NCI-H1417 (cell line): ENCODE results near the gene ADAM10.
"Not testable (repeated sequence)": the region's sequence is repeated elsewhere in the genome, so short reads cannot be mapped to it uniquely, and the experiment has no call there.

Source experiments
- DNase-seq, 3 experiments: peaks; one replicate each; lab custom pipeline; 2025; lab: John Stamatoyannopoulos, UW

Gene ADAM10

DNA sequence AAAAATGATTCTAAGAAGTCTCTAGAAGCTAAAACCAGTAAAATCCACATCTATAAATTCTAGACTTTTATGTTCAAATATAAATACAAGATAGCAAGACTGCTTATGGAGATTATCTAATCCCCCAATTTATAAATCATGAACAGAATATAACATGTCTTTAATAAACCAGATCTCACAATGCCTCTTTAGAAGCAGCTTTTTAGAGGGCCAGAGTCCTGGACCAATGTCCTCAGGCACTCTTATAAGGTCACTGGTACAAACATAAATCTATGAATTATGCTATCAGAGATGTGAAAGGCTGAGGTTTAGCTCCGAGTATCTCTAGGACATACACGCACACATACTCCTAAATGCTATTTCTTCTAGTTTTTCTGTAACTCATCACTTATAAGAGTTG lies 78.3 kb downstream of the ADAM10 start:
- no peak for DNase-seq

GRCh38 chr15:58669108-58669507 lies 80.4 kb downstream of the ADAM10 start:
- peak in 2 of 3 experiments; percentile 45 to 91 for DNase-seq

DNA sequence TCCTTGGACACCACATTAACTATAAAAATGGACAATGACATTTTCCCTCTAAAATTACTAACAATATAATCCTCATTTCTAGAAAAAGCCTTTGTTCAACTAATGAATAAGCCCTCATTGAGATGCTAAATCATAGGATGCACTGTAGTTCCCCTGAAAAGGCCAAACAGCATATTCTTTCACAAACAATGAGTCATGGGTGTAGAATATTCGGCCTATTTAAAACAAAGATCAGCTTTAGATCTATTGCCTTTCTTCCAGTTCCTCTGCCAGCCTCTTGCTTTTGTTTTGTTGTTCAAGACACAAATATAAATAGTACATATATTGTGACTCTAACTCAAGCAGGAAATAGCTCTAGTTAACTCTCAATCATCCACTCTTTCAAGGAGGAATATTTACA lies 82.5 kb downstream of the ADAM10 start:
- no peak for DNase-seq

DNA sequence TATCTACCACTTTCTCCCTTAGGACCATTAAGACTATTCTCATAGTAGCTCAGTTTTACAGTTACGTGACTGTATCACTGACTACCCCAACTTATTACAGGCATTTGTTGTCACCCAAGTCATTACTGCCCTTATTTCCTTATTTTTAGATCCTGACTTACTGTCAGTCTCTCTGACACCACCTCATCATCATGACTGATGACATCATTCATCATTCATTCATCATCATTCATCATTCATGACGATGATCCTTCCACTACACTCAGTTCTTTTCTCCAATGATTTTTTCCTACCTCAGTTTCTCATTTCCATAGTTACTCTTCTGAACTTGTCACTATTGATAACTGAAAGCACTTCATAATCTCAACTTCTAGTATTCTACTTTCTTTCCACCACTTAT lies 83.8 kb downstream of the ADAM10 start:
- DNase-seq: no peak

DNA sequence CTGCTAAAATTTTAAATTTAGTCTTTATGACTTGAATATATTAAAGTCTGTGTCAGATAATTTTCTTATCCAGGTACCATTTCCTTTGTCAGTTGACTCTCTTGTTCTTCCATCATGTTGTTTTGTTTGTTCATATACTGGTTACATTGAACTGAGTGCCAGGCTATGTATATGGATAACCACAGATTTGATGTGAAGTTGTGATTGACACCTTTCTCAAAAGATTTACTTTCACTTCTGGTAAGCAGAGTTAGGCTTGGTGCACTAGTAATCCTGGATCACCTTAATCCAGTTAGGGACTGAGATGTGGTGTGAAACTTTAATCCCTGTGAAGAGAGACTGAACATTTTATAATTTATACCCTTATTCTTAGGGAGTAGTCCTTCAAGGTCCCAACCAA lies 99.4 kb downstream of the ADAM10 start:
- no peak for DNase-seq

- no peak for DNase-seq
These were observed 100.3 kb downstream of the ADAM10 start for GRCh38 chr15:58649175-58649574.

DNA sequence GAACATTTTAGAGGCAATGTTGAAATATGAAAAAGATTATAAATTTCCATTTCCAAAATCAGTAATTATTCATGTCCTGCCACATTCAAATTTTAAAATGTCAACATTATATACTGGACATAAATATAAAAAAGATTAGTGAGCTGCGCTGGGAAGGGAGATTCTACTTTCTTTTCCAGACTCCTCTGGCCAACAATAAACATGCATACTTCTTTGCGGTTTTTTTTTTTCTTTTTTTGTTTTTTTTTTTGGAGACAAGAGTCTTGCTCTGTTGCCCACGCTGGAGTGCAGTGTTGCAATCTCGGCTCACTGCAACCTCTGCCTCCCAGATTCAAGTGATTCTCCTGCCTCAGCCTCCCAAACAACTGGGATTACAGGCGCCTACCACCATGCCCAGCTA lies 105.5 kb downstream of the ADAM10 start:
- no peak for DNase-seq

DNA sequence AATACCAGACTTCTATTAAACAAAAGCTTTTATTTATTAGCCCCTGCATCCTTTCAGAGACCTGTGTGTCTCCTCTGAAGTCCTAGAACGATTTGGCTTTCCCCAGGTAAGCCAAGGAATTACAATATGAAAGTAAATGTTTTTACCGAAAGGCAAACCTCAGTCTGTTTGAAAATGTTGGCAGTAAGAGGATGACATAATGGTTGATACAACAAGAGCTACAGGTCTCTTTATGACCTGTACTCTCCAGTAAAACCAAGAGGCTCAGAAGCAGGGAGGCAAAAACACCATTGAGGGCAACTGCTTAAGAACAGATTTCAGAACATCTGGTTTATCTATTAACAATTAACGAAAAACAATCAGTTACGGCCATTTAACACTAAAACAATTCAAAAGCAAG lies 107.8 kb downstream of the ADAM10 start:
- no peak for DNase-seq

DNA sequence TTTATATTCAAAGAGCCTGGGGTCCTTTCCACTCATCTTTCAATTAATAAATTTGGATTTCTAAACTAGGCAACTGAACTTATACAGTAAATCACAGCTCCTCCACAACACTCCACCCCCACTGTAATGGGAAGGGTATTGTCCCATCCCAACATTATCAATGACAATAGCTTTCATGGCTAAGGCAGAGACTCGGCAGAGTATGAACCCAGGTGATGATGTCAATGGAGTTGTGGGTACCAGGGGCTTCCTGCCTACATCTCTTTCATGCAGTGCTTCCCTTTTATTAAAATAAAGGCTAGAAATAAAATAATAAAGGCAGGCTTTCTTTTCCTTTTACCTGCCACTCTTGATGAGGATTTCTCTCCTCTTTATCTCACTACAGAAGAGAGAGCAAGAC lies 109.5 kb downstream of the ADAM10 start:
- no peak for DNase-seq

- DNase-seq: no peak
These were observed 110.3 kb downstream of the ADAM10 start for GRCh38 chr15:58639002-58639756.

DNA sequence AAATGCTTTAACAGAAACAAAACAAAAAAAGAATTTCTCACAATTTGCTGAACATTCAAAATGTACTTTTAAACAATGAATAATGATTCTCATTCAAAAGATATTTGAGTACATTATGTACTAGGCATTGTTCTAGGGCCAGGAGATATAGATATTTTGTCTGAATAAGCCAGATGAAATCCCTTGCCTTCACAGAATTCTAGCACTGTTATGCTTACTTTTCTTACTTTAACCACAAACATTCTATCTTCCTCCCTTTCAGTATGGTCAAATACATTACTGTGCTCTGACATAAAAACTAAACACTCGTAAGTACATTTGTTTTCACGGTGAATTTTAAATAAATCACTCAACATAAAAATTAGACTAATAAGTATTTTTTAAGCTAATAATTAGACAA lies 116.7 kb downstream of the ADAM10 start:
- DNase-seq: no peak

GRCh38 chr15:58631319-58631718 lies 118.2 kb downstream of the ADAM10 start:
- no peak for DNase-seq

DNA sequence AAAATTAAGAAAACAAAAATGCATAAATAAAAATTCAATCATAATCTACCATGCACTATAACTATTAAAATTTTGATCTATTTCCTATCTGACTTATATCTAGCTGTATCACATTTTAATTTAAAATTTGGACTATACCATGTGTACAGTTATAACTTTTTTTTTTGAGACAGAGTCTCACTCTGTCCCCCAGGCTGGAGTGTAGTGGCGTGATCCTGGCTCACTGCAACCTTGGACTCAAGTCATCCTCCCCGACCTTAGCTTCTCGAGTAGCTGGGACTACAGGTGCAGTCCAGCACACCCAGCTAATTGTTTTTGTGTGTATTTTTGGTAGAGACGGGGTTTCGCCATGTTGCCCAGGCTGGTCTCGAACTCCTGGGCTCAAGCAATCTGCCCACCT lies 119.9 kb downstream of the ADAM10 start:
- no peak for DNase-seq

DNA sequence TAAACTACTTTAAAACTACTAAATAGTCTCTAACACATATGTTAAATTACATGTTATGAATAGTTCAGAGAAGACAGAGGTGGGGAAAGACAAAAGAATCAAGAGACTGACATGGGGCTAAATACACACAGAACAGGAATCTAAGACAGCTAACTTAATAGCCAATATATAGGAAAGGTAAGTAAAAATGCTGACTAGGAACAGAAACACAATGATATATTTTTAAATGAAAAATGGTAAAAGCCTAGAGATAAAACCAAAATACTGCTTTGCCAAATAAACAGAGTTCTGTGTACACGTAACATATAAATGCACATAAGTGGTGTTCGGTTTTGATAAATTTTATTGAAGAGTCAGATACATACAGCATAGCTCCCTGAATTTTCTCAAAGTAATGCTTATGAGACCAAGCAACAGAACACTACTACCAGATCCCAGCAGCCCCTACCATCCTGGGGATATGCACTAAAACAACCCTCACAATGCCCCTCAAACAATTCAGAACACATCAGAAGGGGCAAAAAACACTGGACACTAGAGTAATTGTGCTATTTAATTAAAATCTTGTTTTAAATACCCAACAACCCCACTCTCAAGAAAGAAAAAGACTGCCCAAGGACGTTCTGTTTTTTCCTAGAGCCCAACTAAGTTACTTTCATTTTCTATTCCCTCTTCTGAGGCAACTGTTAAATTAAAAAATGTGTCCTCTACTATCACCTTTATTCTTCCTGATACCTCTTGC lies 121.1 kb downstream of the ADAM10 start:
- DNase-seq: no peak

- no peak for DNase-seq
These were observed 121.8 kb downstream of the ADAM10 start for GRCh38 chr15:58627701-58628100.

DNA sequence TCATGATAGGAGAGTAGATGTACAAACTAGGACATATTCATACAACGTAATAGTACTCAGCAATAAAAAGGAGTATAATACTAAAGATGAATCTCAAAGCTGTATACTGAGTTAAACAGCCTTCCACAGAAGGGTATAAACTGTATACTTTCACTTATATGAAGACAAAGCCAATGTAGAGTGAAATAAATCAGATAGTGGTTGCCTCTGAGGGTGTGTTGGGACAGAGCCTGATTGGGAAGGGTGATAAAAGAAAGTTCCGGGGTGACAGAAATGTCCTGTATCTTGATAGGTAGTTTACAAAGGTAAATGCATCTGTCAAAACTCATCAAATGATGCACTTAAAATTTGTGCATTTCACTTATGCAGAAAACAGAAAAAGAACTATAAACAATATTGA lies 122.5 kb downstream of the ADAM10 start:
- DNase-seq: no peak

DNA sequence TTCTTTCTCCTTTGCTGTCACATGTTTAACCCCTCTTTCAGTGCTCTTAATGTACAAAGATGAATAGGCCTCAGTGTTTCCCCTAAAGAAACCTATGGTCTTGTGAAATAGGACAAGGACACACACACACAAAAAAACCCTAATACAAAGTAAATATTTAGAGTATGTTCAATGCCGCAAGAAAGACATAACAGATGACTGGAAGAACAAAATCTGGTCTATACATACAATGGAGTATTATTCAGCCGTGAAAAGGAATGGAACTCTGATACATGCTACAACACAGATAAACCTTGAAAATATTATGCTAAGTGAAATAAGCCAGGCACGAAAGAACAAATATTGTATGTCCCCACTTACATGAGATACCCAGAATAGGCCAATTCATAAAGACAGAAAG lies 123.1 kb downstream of the ADAM10 start:
- no peak for DNase-seq

DNA sequence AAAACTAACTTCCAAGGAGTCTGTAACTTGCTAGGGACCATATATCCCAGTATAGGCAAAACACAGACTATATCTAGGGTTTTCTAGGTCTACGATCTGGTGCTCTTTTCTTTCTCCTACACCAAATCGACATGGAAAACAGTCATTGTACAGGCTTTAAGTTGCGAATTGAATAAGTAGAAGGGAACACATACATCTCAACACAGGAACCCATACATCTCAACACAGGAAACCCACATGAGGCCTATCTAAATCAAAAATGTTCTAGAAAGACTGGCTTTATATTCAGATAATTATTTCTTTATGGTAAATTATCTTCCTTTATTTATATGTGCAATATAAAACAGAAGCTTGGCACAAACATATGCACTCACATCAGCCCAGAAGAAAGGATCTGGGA lies 126.6 kb downstream of the ADAM10 start:
- DNase-seq: no peak

DNA sequence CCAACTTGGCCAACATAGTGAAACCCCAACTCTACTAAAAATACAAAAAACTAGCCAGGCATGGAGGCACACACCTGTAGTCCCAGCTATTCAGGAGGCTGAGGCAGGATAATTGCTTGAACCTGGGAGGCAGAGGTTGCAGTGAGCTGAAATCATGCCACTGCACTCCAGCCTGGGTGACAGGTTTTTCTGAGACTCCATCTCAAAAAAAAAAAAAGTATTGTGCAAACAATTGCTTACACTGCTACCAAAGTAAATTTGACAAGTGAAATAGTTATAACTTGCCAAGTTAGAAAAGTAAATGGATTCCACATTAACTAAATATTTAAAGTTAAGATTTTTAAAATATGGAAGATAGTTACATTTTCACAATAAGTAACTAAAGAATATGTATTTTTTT lies 129.2 kb downstream of the ADAM10 start:
- DNase-seq: not testable (repeated sequence)

GRCh38 chr15:58616171-58616570 lies 133.3 kb downstream of the ADAM10 start:
- DNase-seq: no peak

DNA sequence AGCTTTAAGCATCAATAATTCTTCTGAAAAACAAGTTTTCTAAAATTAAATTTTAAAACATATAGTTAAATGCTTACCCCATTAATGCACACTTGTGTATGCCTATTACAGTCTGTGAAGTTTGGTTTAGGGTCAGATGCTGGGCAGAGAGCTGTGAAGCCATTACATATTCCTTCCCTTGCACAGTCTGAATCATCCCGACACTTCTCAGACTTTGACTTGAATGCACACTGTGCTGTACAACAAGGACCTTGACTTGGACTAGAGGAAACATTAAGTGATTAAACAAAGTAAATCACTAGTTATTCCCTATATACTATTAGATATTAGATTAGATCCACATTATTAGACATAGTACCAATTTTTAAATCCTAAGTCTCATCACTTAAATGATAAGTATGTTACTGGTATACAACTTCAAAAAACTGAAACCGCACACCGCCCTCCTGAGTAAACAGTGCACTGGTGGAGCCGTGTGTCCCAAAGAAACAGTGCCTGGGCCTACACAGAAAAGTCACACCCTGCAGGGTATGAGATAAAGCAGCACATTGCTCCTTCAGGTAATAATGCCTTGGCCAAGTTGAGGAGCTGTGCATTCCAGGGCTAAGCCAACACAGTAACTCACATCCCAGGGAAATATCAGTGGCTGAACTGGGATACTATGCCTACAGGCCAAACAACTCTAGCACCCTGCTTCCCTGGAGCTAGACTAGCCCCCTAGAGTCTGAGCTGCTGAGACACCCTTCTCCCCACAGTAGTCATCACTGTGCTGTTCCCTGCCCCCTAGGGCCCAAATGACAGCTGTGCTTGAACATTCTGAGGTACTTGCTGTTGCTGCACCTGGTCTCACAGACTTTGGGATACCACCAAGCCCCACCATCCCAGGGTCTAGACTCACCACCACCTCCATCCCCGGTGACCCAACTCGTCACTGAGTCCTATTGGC lies 137.5 kb downstream of the ADAM10 start:
- DNase-seq: no peak

- no peak for DNase-seq
These were observed 140.8 kb downstream of the ADAM10 start for GRCh38 chr15:58608711-58609110.
